ENCODE measurements around the gene NMRK2. TPM values are rescaled to one million over a fixed set of nuclear protein-coding genes. Genes with fewer than 3 reads are reported as not detected.
A peak's percentile ranks its signal among the peaks of the same experiment; 100 is the strongest.

The NMRK2 gene
- total and polyA plus RNA-seq, 2 of the 13 experiments (the other 11 are each of a cell fraction or from before 2014, with no cell fraction given): not detected

- TF ChIP-seq ZHX2 (IDR thresholded peaks at IDR 0.05; ENCODE audit: low read depth) (no peak), ZHX2 (CRISPR knock-in tag; IDR thresholded peaks at IDR 0.05; ENCODE audit: borderline replicate concordance) (0 out of 2 replicates have a peak, but pooled peaks have one; percentile 64), ELF3 (CRISPR knock-in tag; IDR thresholded peaks at IDR 0.05) (no peak), ZNF280D (CRISPR knock-in tag; IDR thresholded peaks at IDR 0.05) (no peak), ZNF232 (CRISPR knock-in tag; IDR thresholded peaks at IDR 0.05; ENCODE audit: borderline replicate concordance) (peak; percentile 46; the same call in 1 of the 2 replicates), YY1 (IDR thresholded peaks at IDR 0.05; ENCODE audit: insufficient read depth, insufficient replicate concordance, low read depth, low read length) (peak; percentile 41), SYNCRIP (IDR thresholded peaks at IDR 0.05; ENCODE audit: insufficient read depth, low read depth, low read length) (no peak), ZNF414 (CRISPR knock-in tag; IDR thresholded peaks at IDR 0.05) (no peak), HMGXB4 (CRISPR knock-in tag; IDR thresholded peaks at IDR 0.05; ENCODE audit: borderline replicate concordance in 1 of 2, low read depth in 1 of 2) (peak in 1 of 2 experiments; percentile 69; a peak in 1 of 4 replicates), NFKB2 (CRISPR knock-in tag; IDR thresholded peaks at IDR 0.05; ENCODE audit: borderline replicate concordance) (peak; percentile 28; the same call in 1 of the 2 replicates), ATF7 (IDR thresholded peaks at IDR 0.05) (no peak), ATF7 (CRISPR knock-in tag; IDR thresholded peaks at IDR 0.05) (no peak), ATF5 (CRISPR knock-in tag; IDR thresholded peaks at IDR 0.05; ENCODE audit: low read depth) (no peak), HOXA9 (CRISPR knock-in tag; IDR thresholded peaks at IDR 0.05; ENCODE audit: borderline replicate concordance) (no peak), GFI1 (CRISPR knock-in tag; IDR thresholded peaks at IDR 0.05; ENCODE audit: borderline replicate concordance) (no peak)
Observed at GRCh38 chr19:3987619-3988371, 54.9 kb downstream of the NMRK2 start (continued).
